Germinal center (tissue), 1 donor: ENCODE results near the gene TSPAN5.
"Not testable (repeated sequence)": the region's sequence is repeated elsewhere in the genome, so short reads cannot be mapped to it uniquely, and the experiment has no call there.

Experiments
- DNase-seq: peaks from one replicate; pipeline ENCODE4 v3.0.0; 2012; ENCODE audit warnings: mixed read lengths, low spot score

The TSPAN5 gene

GRCh38 chr4:98461121-98461865 is 197.1 kb downstream of the TSPAN5 start:
- not testable (repeated sequence) for DNase-seq

GRCh38 chr4:98457422-98457821 is 201.0 kb downstream of the TSPAN5 start:
- DNase-seq = not testable (repeated sequence)

GRCh38 chr4:98452091-98452490 is 206.3 kb downstream of the TSPAN5 start:
- DNase-seq = no peak

GRCh38 chr4:98448908-98449307 is 209.5 kb downstream of the TSPAN5 start:
- no peak for DNase-seq

- no peak for DNase-seq
Measured at GRCh38 chr4:98447648-98448047, 210.8 kb downstream of the TSPAN5 start.

GRCh38 chr4:98446499-98447375 is 211.7 kb downstream of the TSPAN5 start:
- DNase-seq = peak; percentile 44

GRCh38 chr4:98444371-98444770 is 214.0 kb downstream of the TSPAN5 start:
- DNase-seq = no peak

- no peak for DNase-seq
Measured at GRCh38 chr4:98434816-98435215, 223.6 kb downstream of the TSPAN5 start.

- no peak for DNase-seq
Measured at GRCh38 chr4:98433691-98434090, 224.7 kb downstream of the TSPAN5 start.

GRCh38 chr4:98430708-98431403 is 227.6 kb downstream of the TSPAN5 start:
- DNase-seq = no peak

- DNase-seq = no peak
Measured at GRCh38 chr4:98423009-98423408, 235.4 kb downstream of the TSPAN5 start.

- DNase-seq = no peak
Measured at GRCh38 chr4:98421111-98421510, 237.3 kb downstream of the TSPAN5 start.
